ENCODE results near the gene ADGRE2. TPM values are rescaled to one million over a fixed set of nuclear protein-coding genes. Genes with fewer than 3 reads are reported as not detected.
"Not testable (repeated sequence)": the region's sequence is repeated elsewhere in the genome, so short reads cannot be mapped to it uniquely, and the experiment has no call there.

Gene ADGRE2
- total and polyA plus RNA-seq, 2 of the 4 experiments (the other 2 are of a cell fraction) = not detected

- H3K9me3 ChIP-seq (ENCODE audit: control insufficient read depth, insufficient read depth, low read length); CTCF ChIA-PET; H3K9me1 ChIP-seq (ENCODE audit: insufficient read depth, low read length); H4K8ac ChIP-seq (ENCODE audit: low read depth in 2 of 2, low read length in 2 of 2); H3K4me1 ChIP-seq (ENCODE audit: control insufficient read depth, insufficient read depth, low read length); ATAC-seq (ENCODE audit: low read depth); H3K4me3 ChIP-seq (ENCODE audit: insufficient read depth, low read depth, low read length); dilution Hi-C loops (cut with HindIII; ENCODE audit: low sequenced_read_pairs, unreplicated experiment); H2BK120ac ChIP-seq (ENCODE audit: low read depth, low read length); H2AFZ ChIP-seq (replicated peaks; ENCODE audit: low read length, poor library complexity); H2AK9ac ChIP-seq (replicated peaks; ENCODE audit: low read depth, low read length, poor library complexity); H2AK5ac ChIP-seq (ENCODE audit: low read depth, low read length); H3K4me2 ChIP-seq (ENCODE audit: low read depth, low read length); H3K14ac ChIP-seq (replicated peaks; ENCODE audit: low read depth, low read length); H2BK5ac ChIP-seq (ENCODE audit: low read depth, low read length, poor library complexity, severe bottlenecking); H2BK20ac ChIP-seq (ENCODE audit: low read depth, low read length); H3K18ac ChIP-seq (ENCODE audit: low read depth, low read length); POLR2A ChIA-PET (ENCODE audit: unreplicated experiment); H3K27ac ChIP-seq (ENCODE audit: insufficient read depth, low read length); H3K23ac ChIP-seq (ENCODE audit: low read depth, low read length); BruUV-seq (replicated peaks); intact Hi-C loops (cut with micrococcal nuclease); H3K4ac ChIP-seq (ENCODE audit: low read depth, low read length); H4K20me1 ChIP-seq (ENCODE audit: insufficient read depth, low read length); H3K9ac ChIP-seq (ENCODE audit: low read depth, low read length); DNase-seq; in situ Hi-C loops (cut with MboI; ENCODE audit: low sequenced_read_pairs); H3K27me3 ChIP-seq (ENCODE audit: control insufficient read depth, insufficient read depth, low read length); H4K5ac ChIP-seq (ENCODE audit: low read depth, low read length); H3K79me1 ChIP-seq (ENCODE audit: low read depth in 1 of 2, low read length in 2 of 2); H3K36me3 ChIP-seq (ENCODE audit: control insufficient read depth, insufficient read depth, low read length); H3K56ac ChIP-seq (ENCODE audit: extremely low read depth, insufficient read depth, low read length); H4K91ac ChIP-seq (ENCODE audit: insufficient read depth, low read depth, low read length); H2BK15ac ChIP-seq (ENCODE audit: low read depth, low read length): not testable (repeated sequence)
- WGBS, 2 experiments (ENCODE audit: extremely low coverage in 2 of 2, insufficient read length in 1 of 2) = no CpG with 5 or more reads among the region's 8 CpGs
These were observed 3.0 kb downstream of the ADGRE2 start for GRCh38 chr19:14775326-14775725.
